ENCODE measurements around the gene GRIK1. TPM values are rescaled to one million over a fixed set of nuclear protein-coding genes. Genes with fewer than 3 reads are reported as not detected.

Gene GRIK1
- total RNA-seq, 1 donor from 2014 or later, result not detected

- intact Hi-C loops (cut with DNase I), result loop anchor here (2.0 to 5.0 kb wide), 2 partner anchors 375 to 754 kb away; no protein-coding TSS in a partner anchor
- DNase-seq (ENCODE audit: missing footprints), result no peak
- no peak for ATAC-seq
Observed at GRCh38 chr21:29851611-29852010, 88.2 kb downstream of the GRIK1 start.

GRCh38 chr21:29849735-29850176 lies 90.0 kb downstream of the GRIK1 start:
- intact Hi-C loops (cut with DNase I), result loop anchor here (2.0 to 5.0 kb wide), 3 partner anchors 373 to 762 kb away; no protein-coding TSS in a partner anchor
- peak; percentile 86 for ATAC-seq
- no peak for DNase-seq (ENCODE audit: missing footprints)

GRCh38 chr21:29843804-29844203 lies 96.0 kb downstream of the GRIK1 start:
- DNase-seq (ENCODE audit: missing footprints) (no peak), ATAC-seq (no peak)
- intact Hi-C loops (cut with DNase I), result no loop called here

GRCh38 chr21:29834617-29835016 lies 105.2 kb downstream of the GRIK1 start:
- intact Hi-C loops (cut with DNase I), result loop anchor here (5.0 kb wide), 1 partner anchor 262 kb away; no protein-coding TSS in a partner anchor
- DNase-seq (ENCODE audit: missing footprints) (no peak), ATAC-seq (no peak)

GRCh38 chr21:29832217-29832616 lies 107.6 kb downstream of the GRIK1 start:
- DNase-seq (ENCODE audit: missing footprints) (no peak), ATAC-seq (no peak)
- intact Hi-C loops (cut with DNase I), result no loop called here

- intact Hi-C loops (cut with DNase I), result no loop called here
- no peak for DNase-seq (ENCODE audit: missing footprints)
- ATAC-seq, result no peak
Observed at GRCh38 chr21:29829564-29830275, 110.1 kb downstream of the GRIK1 start.

- no peak for ATAC-seq
- intact Hi-C loops (cut with DNase I), result no loop called here
Observed at GRCh38 chr21:29827647-29828046, 112.1 kb downstream of the GRIK1 start.

GRCh38 chr21:29827236-29827635 lies 112.6 kb downstream of the GRIK1 start:
- intact Hi-C loops (cut with DNase I), result no loop called here
- DNase-seq (ENCODE audit: missing footprints), result no peak
- no peak for ATAC-seq

More at GRCh38 chr21:29827647-29828046, 112.1 kb downstream of the GRIK1 start:
- no peak for DNase-seq (ENCODE audit: missing footprints)

- DNase-seq (ENCODE audit: missing footprints) (no peak), ATAC-seq (no peak)
- intact Hi-C loops (cut with DNase I), result no loop called here
Observed at GRCh38 chr21:29826386-29826785, 113.4 kb downstream of the GRIK1 start.

GRCh38 chr21:29825936-29826335 lies 113.9 kb downstream of the GRIK1 start:
- DNase-seq (ENCODE audit: missing footprints), result no peak
- no peak for ATAC-seq
- intact Hi-C loops (cut with DNase I), result no loop called here

GRCh38 chr21:29825345-29825744 lies 114.5 kb downstream of the GRIK1 start:
- no peak for DNase-seq (ENCODE audit: missing footprints)
- ATAC-seq, result no peak
- intact Hi-C loops (cut with DNase I), result no loop called here

GRCh38 chr21:29822064-29822463 lies 117.7 kb downstream of the GRIK1 start:
- DNase-seq (ENCODE audit: missing footprints) (no peak), ATAC-seq (no peak)

GRCh38 chr21:29821230-29821629 lies 118.6 kb downstream of the GRIK1 start:
- no peak for DNase-seq (ENCODE audit: missing footprints)
- ATAC-seq, result no peak
- intact Hi-C loops (cut with DNase I), result no loop called here

More at GRCh38 chr21:29822064-29822463, 117.7 kb downstream of the GRIK1 start:
- intact Hi-C loops (cut with DNase I), result no loop called here

- intact Hi-C loops (cut with DNase I), result no loop called here
- no peak for DNase-seq (ENCODE audit: missing footprints)
- no peak for ATAC-seq
Observed at GRCh38 chr21:29819675-29820326, 120.0 kb downstream of the GRIK1 start.

GRCh38 chr21:29818383-29818921 lies 121.3 kb downstream of the GRIK1 start:
- ATAC-seq (no peak), DNase-seq (ENCODE audit: missing footprints) (no peak)
- intact Hi-C loops (cut with DNase I), result no loop called here

GRCh38 chr21:29817450-29817849 lies 122.3 kb downstream of the GRIK1 start:
- DNase-seq (ENCODE audit: missing footprints), result no peak
- intact Hi-C loops (cut with DNase I), result no loop called here
- no peak for ATAC-seq

- DNase-seq (ENCODE audit: missing footprints) (no peak), ATAC-seq (no peak)
- intact Hi-C loops (cut with DNase I), result no loop called here
Observed at GRCh38 chr21:29812947-29813346, 126.8 kb downstream of the GRIK1 start.

GRCh38 chr21:29810871-29811270 lies 128.9 kb downstream of the GRIK1 start:
- ATAC-seq, result no peak
- intact Hi-C loops (cut with DNase I), result no loop called here
- DNase-seq (ENCODE audit: missing footprints), result no peak

- intact Hi-C loops (cut with DNase I), result no loop called here
- no peak for ATAC-seq
- DNase-seq (ENCODE audit: missing footprints), result no peak
Observed at GRCh38 chr21:29808153-29808552, 131.6 kb downstream of the GRIK1 start.

- intact Hi-C loops (cut with DNase I), result no loop called here
- ATAC-seq (no peak), DNase-seq (ENCODE audit: missing footprints) (no peak)
Observed at GRCh38 chr21:29805105-29805504, 134.7 kb downstream of the GRIK1 start.

Measured in Right ventricle myocardium inferior (tissue), 1 donor.